Measurements from ENCODE around the gene HIRIP3.
A peak's percentile ranks its signal among the peaks of the same experiment; 100 is the strongest.

Gene HIRIP3

DNA sequence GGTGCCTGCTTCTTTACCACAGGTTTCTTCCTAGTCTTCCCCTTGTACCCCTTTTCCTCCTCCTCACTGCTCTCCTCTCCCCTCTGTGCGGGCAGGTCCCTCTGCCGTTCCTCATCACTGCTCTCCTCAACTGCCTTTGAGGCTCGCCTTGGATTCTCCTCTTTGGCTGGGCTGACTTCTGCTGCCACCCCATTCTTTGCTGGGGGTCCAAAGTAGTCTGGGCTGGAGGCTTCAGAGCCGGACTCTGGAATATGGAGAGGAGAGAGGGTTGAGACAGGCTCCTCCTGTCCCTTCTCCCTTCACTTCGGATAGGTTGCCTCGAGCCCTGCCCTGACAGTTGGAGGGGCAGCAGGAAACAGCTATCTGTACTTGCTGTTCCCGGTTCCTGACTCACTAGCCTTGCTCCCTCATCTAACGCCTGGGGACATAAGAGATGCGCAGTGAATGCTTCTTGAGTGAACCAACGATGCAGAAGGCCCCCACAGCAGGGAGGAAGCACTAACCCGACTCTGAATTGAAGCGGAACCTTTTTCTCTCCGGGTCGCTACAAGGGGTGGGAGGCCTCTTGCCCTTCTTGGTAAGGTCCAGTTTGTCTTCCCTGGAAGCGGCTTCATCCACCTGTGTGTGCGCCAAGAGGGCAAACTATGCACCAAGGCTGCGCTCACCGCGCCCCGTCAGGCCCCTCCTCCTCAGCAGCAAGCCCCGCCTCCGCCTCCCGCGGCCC, 655 bp downstream of the HIRIP3 start:
- peaks cover 14 to 43% of the 10 kb centered on the region in 2 donors for H3K36me3 ChIP-seq (ENCODE audit: control insufficient read depth in 1 of 2, insufficient read depth in 2 of 2, low read length in 2 of 2)
- no peaks in the 10 kb centered on the region for H3K27me3 ChIP-seq (ENCODE audit: low read depth, low read length)
- peak overlapping the region; percentile 95 to 98 for H3K4me3 ChIP-seq (ENCODE audit: low read depth in 1 of 2, low read length in 2 of 2)
- peak overlapping the region; percentile 99 for H3K27ac ChIP-seq (ENCODE audit: low read length)
- no peaks in the 10 kb centered on the region for H3K9me3 ChIP-seq (ENCODE audit: control insufficient read depth in 1 of 2, low read length in 2 of 2)
- peaks cover 20 to 22% of the 10 kb centered on the region in 2 donors for H3K4me1 ChIP-seq (ENCODE audit: control insufficient read depth in 1 of 2, insufficient read depth in 2 of 2, low read length in 2 of 2)

DNA sequence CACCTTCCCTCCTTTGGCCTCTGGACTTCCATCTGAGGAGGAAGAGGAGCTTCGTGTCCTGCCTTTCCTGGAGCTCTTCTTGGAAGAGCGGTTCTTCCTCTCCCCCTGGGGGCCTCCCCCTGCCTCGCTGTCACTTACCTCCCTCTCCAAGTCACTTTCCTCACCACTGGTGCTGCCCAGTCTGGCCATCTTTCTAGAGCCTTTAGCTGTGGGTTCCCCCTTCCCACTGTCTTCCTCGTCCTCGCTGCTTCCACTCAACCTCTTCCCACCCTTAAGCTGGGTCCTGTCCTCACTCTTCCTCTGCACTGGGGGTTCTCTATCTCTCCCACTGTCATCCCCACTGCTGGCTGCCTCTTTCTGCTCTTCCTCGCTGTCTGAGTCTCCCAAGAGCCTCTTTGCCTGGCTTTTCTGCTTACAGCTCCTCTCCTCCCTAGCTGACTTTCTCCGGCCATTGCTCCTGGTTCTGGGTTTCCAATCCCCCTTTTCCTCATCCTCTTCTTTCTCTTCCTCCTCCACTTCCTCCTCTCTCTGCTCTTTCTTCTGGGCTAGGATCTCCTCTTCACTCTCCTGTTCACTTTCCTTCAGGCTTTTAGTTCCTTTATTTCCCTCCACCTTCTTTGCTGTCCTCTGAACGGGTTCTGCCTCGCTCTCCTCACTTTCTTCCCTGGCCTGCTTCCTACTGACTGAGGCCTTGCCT, 1.4 kb downstream of the HIRIP3 start:
- Histone ChIP-seq H3K27me3 (ENCODE audit: low read depth, low read length) (no peaks in the 10 kb centered on the region), H3K4me1 (ENCODE audit: control insufficient read depth in 1 of 2, insufficient read depth in 2 of 2, low read length in 2 of 2) (peaks cover 20 to 22% of the 10 kb centered on the region in 2 donors), H3K27ac (ENCODE audit: low read length) (no peak overlapping the region), H3K36me3 (ENCODE audit: control insufficient read depth in 1 of 2, insufficient read depth in 2 of 2, low read length in 2 of 2) (peaks cover 21 to 49% of the 10 kb centered on the region in 2 donors), H3K4me3 (ENCODE audit: low read depth in 1 of 2, low read length in 2 of 2) (peak overlapping the region; percentile 95 to 98), H3K9me3 (ENCODE audit: control insufficient read depth in 1 of 2, low read length in 2 of 2) (no peaks in the 10 kb centered on the region)

DNA sequence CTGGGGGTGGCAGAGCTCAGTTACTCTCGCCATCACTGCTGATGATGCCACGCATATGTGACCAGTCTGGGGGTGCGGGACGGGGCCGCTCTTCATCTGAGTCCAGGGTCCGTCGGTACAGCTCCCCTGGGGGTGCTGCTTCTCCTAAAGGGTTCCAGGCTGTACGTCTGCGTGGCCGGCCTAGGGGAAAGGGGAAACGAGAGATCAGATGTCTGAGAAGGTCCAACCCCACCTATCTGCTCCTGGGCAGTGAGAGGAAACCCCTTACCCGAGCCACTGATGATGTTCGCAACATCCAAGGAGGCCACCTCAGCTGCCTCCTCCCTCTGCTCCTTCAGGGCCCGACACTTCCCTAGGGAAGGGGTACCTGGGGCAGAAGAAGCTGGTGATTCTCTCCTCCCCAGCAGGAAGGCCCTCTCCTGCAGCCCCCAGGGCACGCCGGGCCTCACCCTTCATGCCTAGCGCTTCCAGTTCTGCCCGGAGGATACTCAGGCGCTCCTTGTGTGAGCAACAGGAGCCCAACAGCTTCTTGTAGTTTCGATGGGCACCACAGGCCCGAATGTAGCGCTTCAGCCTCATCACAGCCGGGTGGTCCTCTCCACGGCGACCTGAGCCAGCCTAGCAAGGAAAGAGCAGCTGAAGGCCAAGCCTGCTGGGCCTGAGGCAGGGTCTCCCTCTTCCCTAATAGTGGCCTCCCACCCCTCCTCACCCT, 2.1 kb downstream of the HIRIP3 start:
- peaks cover 21 to 56% of the 10 kb centered on the region in 2 donors for H3K36me3 ChIP-seq (ENCODE audit: control insufficient read depth in 1 of 2, insufficient read depth in 2 of 2, low read length in 2 of 2)
- no peaks in the 10 kb centered on the region for H3K27me3 ChIP-seq (ENCODE audit: low read depth, low read length)
- H3K4me1 ChIP-seq (ENCODE audit: control insufficient read depth in 1 of 2, insufficient read depth in 2 of 2, low read length in 2 of 2): peaks cover 20 to 22% of the 10 kb centered on the region in 2 donors
- no peaks in the 10 kb centered on the region for H3K9me3 ChIP-seq (ENCODE audit: control insufficient read depth in 1 of 2, low read length in 2 of 2)
- H3K4me3 ChIP-seq (ENCODE audit: low read depth in 1 of 2, low read length in 2 of 2): no peak overlapping the region
- H3K27ac ChIP-seq (ENCODE audit: low read length): no peak overlapping the region

DNA sequence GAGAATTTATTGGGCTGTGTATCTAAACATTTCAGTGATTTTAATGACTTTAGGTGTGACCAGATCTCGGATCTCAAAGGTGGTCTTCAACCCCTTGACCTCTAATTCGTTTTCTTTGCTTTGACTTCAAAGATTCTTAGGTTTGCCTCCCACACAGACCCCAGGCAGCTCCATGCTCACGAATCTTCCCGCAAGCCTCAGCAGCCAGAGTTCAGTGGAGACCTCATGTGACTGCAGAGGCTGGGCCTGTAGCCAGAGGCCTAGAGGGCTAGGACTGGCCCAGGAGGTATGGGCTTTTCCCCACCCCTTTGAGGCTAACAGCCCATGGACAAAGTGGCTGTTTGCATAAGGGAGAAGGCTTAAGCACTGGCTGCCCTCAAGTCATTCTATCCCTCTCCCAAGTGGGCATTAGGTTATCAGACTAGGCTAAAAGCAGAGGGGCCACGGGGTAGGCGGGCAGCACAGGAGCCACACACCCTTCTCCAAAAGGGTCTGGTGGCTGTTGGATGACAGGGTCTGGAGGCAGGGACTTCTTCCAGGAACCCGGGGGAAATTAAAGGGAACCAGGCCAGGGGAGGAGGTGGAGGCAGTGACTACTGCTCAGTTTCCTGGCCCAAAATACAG, 3.0 kb downstream of the HIRIP3 start:
- Histone ChIP-seq H3K27me3 (ENCODE audit: low read depth, low read length) (no peaks in the 10 kb centered on the region), H3K9me3 (ENCODE audit: control insufficient read depth in 1 of 2, low read length in 2 of 2) (no peaks in the 10 kb centered on the region), H3K36me3 (ENCODE audit: control insufficient read depth in 1 of 2, insufficient read depth in 2 of 2, low read length in 2 of 2) (peaks cover 26 to 64% of the 10 kb centered on the region in 2 donors), H3K27ac (ENCODE audit: low read length) (no peak overlapping the region), H3K4me1 (ENCODE audit: control insufficient read depth in 1 of 2, insufficient read depth in 2 of 2, low read length in 2 of 2) (peaks cover 20 to 22% of the 10 kb centered on the region in 2 donors), H3K4me3 (ENCODE audit: low read depth in 1 of 2, low read length in 2 of 2) (no peak overlapping the region)

DNA sequence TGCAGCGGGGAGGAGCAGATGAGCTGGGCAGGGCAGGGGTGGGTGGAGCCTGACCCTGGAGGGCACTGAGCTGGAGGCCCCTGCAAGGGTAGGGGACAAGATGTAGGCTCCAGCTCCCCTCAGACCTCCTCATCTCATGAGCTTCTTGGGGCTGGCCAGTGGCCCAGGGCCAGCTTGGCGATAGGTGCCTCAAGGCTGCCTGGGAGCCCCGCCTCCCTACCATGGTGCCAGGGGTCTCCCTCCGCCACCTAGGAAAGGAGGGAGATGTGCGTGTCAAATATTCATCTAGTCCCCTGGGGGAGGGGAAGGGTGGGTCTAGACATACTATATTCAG, 3.9 kb downstream of the HIRIP3 start:
- no peak overlapping the region for H3K4me3 ChIP-seq (ENCODE audit: low read depth in 1 of 2, low read length in 2 of 2)
- H3K9me3 ChIP-seq (ENCODE audit: control insufficient read depth in 1 of 2, low read length in 2 of 2): no peaks in the 10 kb centered on the region
- H3K27ac ChIP-seq (ENCODE audit: low read length): no peak overlapping the region
- no peaks in the 10 kb centered on the region for H3K27me3 ChIP-seq (ENCODE audit: low read depth, low read length)
- peaks cover 30 to 74% of the 10 kb centered on the region in 2 donors for H3K36me3 ChIP-seq (ENCODE audit: control insufficient read depth in 1 of 2, insufficient read depth in 2 of 2, low read length in 2 of 2)
- H3K4me1 ChIP-seq (ENCODE audit: control insufficient read depth in 1 of 2, insufficient read depth in 2 of 2, low read length in 2 of 2): peaks cover 14 to 15% of the 10 kb centered on the region in 2 donors

DNA sequence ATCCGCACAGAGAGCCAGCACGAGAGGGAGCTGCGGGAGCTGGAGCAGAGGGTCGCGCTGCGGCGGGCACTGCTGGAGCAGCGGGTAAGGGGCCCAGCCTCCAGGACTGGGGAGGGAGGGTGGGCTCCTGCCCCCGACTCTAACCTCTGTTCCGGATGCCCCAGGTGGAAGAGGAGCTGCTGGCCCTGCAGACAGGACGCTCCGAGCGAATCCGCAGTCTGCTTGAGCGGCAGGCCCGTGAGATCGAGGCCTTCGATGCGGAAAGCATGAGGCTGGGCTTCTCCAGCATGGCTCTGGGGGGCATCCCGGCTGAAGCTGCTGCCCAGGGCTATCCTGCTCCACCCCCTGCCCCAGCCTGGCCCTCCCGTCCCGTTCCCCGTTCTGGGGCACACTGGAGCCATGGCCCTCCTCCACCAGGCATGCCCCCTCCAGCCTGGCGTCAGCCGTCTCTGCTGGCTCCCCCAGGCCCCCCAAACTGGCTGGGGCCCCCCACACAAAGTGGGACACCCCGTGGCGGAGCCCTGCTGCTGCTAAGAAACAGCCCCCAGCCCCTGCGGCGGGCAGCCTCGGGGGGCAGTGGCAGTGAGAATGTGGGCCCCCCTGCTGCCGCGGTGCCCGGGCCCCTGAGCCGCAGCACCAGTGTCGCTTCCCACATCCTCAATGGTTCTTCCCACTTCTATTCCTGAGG, 4.4 kb downstream of the HIRIP3 start:
- Histone ChIP-seq H3K9me3 (ENCODE audit: control insufficient read depth in 1 of 2, low read length in 2 of 2) (no peaks in the 10 kb centered on the region), H3K4me1 (ENCODE audit: control insufficient read depth in 1 of 2, insufficient read depth in 2 of 2, low read length in 2 of 2) (peaks cover 13% of the 10 kb centered on the region in 2 donors), H3K36me3 (ENCODE audit: control insufficient read depth in 1 of 2, insufficient read depth in 2 of 2, low read length in 2 of 2) (peaks cover 35 to 79% of the 10 kb centered on the region in 2 donors), H3K4me3 (ENCODE audit: low read depth in 1 of 2, low read length in 2 of 2) (no peak overlapping the region), H3K27me3 (ENCODE audit: low read depth, low read length) (no peaks in the 10 kb centered on the region), H3K27ac (ENCODE audit: low read length) (no peak overlapping the region)

DNA sequence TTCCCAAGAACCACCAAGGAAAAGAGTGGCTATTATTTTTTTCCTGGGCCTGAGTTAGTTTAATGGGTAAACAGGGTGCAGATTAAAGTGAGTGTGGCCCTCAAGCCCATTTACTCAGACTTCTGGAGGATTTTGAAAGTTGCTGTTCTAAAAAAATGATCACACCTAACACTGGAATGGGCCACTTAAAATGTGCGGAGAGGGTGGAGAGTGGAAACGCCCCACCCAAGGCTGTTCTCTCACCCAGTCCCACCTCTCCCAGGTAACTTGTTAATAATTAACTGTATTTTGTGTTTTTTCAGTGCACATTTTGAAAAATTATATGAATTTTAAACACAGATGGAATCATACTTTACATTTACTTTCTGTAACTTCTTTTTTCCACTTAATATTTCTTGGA, 5.4 kb downstream of the HIRIP3 start:
- no peaks in the 10 kb centered on the region for H3K27me3 ChIP-seq (ENCODE audit: low read depth, low read length)
- H3K9me3 ChIP-seq (ENCODE audit: control insufficient read depth in 1 of 2, low read length in 2 of 2): no peaks in the 10 kb centered on the region
- H3K4me3 ChIP-seq (ENCODE audit: low read depth in 1 of 2, low read length in 2 of 2): no peak overlapping the region
- peaks cover 13% of the 10 kb centered on the region in 2 donors for H3K4me1 ChIP-seq (ENCODE audit: control insufficient read depth in 1 of 2, insufficient read depth in 2 of 2, low read length in 2 of 2)
- peaks cover 45 to 85% of the 10 kb centered on the region in 2 donors for H3K36me3 ChIP-seq (ENCODE audit: control insufficient read depth in 1 of 2, insufficient read depth in 2 of 2, low read length in 2 of 2)
- no peak overlapping the region for H3K27ac ChIP-seq (ENCODE audit: low read length)

DNA sequence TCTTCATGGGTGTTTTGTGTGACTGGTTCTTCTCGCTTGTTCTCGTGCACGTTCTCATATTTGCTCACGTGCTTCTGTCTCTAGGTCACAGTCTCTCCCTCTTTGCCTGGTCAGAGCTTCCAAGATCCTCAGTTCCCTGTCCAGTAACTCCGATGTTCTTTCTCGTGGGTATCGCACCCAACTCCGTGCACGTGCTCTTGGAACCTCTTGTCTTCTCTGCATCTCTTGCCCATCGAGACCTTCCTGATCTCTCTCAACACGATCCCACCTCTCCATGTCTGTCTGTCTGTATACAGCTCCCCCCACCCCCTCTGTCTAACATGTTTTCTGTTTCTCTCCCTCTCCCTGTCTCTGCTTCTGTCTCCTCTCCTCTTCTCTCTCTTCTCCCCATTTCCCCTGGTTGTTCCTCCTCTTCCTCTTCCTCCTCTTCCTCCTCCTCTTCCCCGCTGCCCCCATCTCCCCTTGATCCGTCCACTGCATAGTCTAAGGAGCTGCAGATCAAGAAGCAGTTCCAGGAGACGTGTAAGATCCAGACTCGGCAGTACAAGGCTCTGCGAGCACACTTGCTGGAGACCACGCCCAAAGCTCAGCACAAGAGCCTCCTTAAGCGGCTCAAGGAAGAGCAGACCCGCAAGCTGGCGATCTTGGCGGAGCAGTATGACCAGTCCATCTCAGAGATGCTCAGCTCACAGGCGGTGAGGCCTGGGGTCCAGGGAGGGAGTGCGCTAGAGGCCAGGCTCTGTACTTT, 6.1 kb downstream of the HIRIP3 start:
- Histone ChIP-seq H3K4me3 (ENCODE audit: low read depth in 1 of 2, low read length in 2 of 2) (no peak overlapping the region), H3K9me3 (ENCODE audit: control insufficient read depth in 1 of 2, low read length in 2 of 2) (no peaks in the 10 kb centered on the region), H3K27ac (ENCODE audit: low read length) (no peak overlapping the region), H3K27me3 (ENCODE audit: low read depth, low read length) (no peaks in the 10 kb centered on the region), H3K36me3 (ENCODE audit: control insufficient read depth in 1 of 2, insufficient read depth in 2 of 2, low read length in 2 of 2) (peaks cover 52 to 93% of the 10 kb centered on the region in 2 donors), H3K4me1 (ENCODE audit: control insufficient read depth in 1 of 2, insufficient read depth in 2 of 2, low read length in 2 of 2) (peaks cover 6% of the 10 kb centered on the region in 2 donors)

DNA sequence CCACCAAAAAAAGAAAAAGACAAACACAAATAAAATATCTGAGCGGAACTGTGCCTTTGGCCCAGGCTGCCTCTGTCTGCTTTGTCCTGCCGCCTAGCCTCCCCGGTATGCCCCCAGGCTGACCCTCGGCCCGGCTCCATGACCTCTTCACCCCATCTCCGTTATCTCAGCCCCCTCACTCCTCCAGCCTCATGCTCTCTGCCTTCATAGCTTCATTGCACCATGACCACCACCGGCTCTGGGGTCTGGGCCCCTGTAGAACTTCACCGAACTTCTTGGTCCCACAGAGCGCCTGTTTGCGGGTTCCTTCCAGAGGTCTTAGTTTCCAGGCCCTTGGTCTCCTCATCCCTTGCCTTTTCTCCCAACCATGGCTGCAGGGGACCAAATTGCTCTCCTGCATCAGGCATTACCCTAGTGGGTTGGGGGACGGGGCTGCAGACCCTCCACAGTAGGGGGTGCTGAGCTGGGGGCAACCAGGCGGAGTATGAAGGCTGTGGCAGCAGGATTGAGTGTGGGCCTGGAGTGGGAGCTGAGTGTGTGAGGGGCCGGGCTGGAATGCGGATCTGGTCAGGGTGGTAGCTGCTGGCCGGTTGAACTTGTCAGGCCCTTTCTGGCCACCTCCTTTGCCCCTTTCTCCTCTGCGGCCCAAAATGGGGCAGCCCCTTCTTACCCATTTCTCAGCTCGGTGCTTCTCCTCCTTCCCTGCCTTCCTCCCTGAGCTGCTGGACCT, 6.9 kb downstream of the HIRIP3 start:
- Histone ChIP-seq H3K27ac (ENCODE audit: low read length) (no peak overlapping the region), H3K27me3 (ENCODE audit: low read depth, low read length) (no peaks in the 10 kb centered on the region), H3K4me3 (ENCODE audit: low read depth in 1 of 2, low read length in 2 of 2) (no peak overlapping the region), H3K4me1 (ENCODE audit: control insufficient read depth in 1 of 2, insufficient read depth in 2 of 2, low read length in 2 of 2) (no peaks in the 10 kb centered on the region), H3K9me3 (ENCODE audit: control insufficient read depth in 1 of 2, low read length in 2 of 2) (no peaks in the 10 kb centered on the region), H3K36me3 (ENCODE audit: control insufficient read depth in 1 of 2, insufficient read depth in 2 of 2, low read length in 2 of 2) (peaks cover 60 to 94% of the 10 kb centered on the region in 2 donors)

Data from muscle layer of duodenum (tissue), 2 donors.